ENCODE data around the gene PLXNA4. TPM values are rescaled to one million over a fixed set of nuclear protein-coding genes. Genes with fewer than 3 reads are reported as not detected.

PLXNA4 gene
- total and polyA plus RNA-seq, 8 donors, result 0.19 to 1.6 (median 0.47) TPM

DNA sequence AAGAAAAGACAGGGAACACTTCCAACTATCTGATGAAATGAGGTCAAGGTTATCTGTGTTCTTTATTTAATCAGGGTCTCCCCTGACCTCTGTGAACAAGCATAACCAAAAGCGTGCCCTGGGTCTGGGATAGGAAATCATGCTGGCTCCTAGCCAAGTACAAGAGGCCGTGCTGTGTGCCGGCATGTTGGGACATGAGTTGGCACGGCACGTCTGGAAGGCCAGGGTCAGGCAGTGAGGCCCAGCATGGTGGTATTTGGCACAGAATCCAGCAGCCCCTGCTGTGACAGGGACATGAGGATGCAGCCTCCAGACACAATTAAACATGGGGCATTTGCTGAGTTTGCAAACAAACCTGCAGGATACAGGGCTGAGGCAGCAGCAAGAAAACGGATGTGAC is 320.4 kb downstream of the PLXNA4 start:
- 13 to 18% methylated on average over 6 of the region's 6 CpGs for WGBS, 2 donors
- TF ChIP-seq, protein P1, sequence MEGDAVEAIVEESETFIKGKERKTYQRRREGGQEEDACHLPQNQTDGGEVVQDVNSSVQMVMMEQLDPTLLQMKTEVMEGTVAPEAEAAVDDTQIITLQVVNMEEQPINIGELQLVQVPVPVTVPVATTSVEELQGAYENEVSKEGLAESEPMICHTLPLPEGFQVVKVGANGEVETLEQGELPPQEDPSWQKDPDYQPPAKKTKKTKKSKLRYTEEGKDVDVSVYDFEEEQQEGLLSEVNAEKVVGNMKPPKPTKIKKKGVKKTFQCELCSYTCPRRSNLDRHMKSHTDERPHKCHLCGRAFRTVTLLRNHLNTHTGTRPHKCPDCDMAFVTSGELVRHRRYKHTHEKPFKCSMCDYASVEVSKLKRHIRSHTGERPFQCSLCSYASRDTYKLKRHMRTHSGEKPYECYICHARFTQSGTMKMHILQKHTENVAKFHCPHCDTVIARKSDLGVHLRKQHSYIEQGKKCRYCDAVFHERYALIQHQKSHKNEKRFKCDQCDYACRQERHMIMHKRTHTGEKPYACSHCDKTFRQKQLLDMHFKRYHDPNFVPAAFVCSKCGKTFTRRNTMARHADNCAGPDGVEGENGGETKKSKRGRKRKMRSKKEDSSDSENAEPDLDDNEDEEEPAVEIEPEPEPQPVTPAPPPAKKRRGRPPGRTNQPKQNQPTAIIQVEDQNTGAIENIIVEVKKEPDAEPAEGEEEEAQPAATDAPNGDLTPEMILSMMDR (IDR thresholded peaks at IDR 0.05), result no peak
- DNase-seq (peak; percentile 19 to 73 (median 48)), FAIRE-seq (no peak), ATAC-seq (peak in 1 of 4 donors; percentile 22)
- Histone ChIP-seq H3K4me3 (no peak overlapping the region), H3K27ac (no peak overlapping the region), H3K4me1 (peaks cover 0 to 12% (median 1%) of the 10 kb centered on the region in 3 donors), H3K9me3 (no peaks in the 10 kb centered on the region), H3K36me3 (no peaks in the 10 kb centered on the region), H3K27me3 (no peaks in the 10 kb centered on the region)
- intact Hi-C loops (cut with DNase I), result loop anchor here in 1 of 3 donors (10.0 kb wide), 1 partner anchor 311 kb away; no protein-coding TSS in a partner anchor

- H3K27ac ChIP-seq, result no peak overlapping the region
- no peaks in the 10 kb centered on the region for H3K36me3 ChIP-seq
- no peaks in the 10 kb centered on the region for H3K9me3 ChIP-seq
- H3K4me1 ChIP-seq, result peaks cover 5 to 18% (median 6%) of the 10 kb centered on the region in 3 donors
- H3K27me3 ChIP-seq, result no peaks in the 10 kb centered on the region
- no peak overlapping the region for H3K4me3 ChIP-seq
- DNase-seq, result no peak
- FAIRE-seq, result no peak
- WGBS, 2 donors, result 90 to 96% methylated on average over 3 of the region's 3 CpGs
- ATAC-seq, result no peak
- TF ChIP-seq, protein P1 (IDR thresholded peaks at IDR 0.05), result no peak
- intact Hi-C loops (cut with DNase I), result loop anchor here in 1 of 3 donors (10.0 kb wide), 1 partner anchor 310 kb away; no protein-coding TSS in a partner anchor
Observed at GRCh38 chr7:132255115-132255797, 321.0 kb downstream of the PLXNA4 start.

DNA sequence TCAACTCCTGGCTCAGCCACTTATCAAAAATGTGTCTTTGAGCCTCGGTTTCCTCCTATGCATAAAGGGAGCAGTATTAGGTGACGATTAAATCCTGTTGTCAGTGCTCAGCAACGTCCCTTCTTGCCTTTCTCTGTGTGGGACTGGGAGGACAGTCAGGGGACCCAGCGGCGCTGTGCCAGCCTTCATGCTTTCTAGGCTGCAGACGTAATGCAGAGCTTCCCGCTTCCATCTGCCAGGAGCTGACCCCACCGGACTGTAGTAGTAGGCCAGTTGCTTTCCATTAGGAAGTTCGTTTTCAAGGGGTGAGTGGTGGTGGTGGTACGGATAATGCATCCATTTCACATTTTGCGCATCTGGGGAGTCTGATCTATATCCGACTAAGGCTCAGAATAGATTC is 321.8 kb downstream of the PLXNA4 start:
- intact Hi-C loops (cut with DNase I), result loop anchor here in 1 of 3 donors (10.0 kb wide), 1 partner anchor 310 kb away; no protein-coding TSS in a partner anchor
- DNase-seq (no peak), ATAC-seq (no peak), FAIRE-seq (no peak)
- no peaks in the 10 kb centered on the region for H3K36me3 ChIP-seq
- WGBS, 2 donors, result 86 to 90% methylated on average over 12 of the region's 12 CpGs
- H3K27ac ChIP-seq, result no peak overlapping the region
- H3K4me1 ChIP-seq, result peaks cover 6 to 26% (median 13%) of the 10 kb centered on the region in 3 donors
- H3K4me3 ChIP-seq, result no peak overlapping the region
- H3K27me3 ChIP-seq, result no peaks in the 10 kb centered on the region
- TF ChIP-seq, protein P1 (IDR thresholded peaks at IDR 0.05), result no peak
- H3K9me3 ChIP-seq, result no peaks in the 10 kb centered on the region

DNA sequence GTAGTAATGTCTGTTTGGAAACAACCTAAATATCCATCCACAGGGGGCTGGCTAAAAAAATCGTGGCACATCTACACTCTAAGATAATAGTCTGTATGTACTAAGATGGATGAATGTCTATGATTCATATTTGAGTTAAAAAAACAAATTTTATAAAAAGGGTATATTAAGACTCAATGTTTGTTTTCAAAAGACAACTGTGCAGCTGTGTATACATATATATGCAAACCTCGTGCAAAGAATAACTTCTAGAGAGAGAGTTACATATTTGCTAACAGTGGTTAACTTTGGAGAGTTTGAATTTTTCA is 323.5 kb downstream of the PLXNA4 start:
- H3K4me1 ChIP-seq, result peaks cover 6 to 27% (median 15%) of the 10 kb centered on the region in 3 donors
- TF ChIP-seq, protein P1 (IDR thresholded peaks at IDR 0.05), result no peak
- intact Hi-C loops (cut with DNase I), result loop anchor here in 1 of 3 donors (10.0 kb wide), 1 partner anchor 308 kb away; no protein-coding TSS in a partner anchor
- DNase-seq (no peak), FAIRE-seq (no peak), ATAC-seq (no peak)
- WGBS, 2 donors, result 24 to 26% methylated on average over 2 of the region's 2 CpGs
- no peaks in the 10 kb centered on the region for H3K27me3 ChIP-seq
- no peak overlapping the region for H3K4me3 ChIP-seq
- H3K36me3 ChIP-seq, result no peaks in the 10 kb centered on the region
- no peak overlapping the region for H3K27ac ChIP-seq
- H3K9me3 ChIP-seq, result no peaks in the 10 kb centered on the region

- TF ChIP-seq, protein P1 (IDR thresholded peaks at IDR 0.05), result no peak
- Histone ChIP-seq H3K27me3 (no peaks in the 10 kb centered on the region), H3K27ac (peak overlapping the region in 3 of 4 donors; percentile 50 to 78 (median 77)), H3K9me3 (no peaks in the 10 kb centered on the region), H3K4me3 (no peak overlapping the region), H3K4me1 (peaks cover 6 to 27% (median 15%) of the 10 kb centered on the region in 3 donors), H3K36me3 (no peaks in the 10 kb centered on the region)
- ATAC-seq, result peak; percentile 96 to 97 (median 97)
- intact Hi-C loops (cut with DNase I), result loop anchor here in 1 of 3 donors (10.0 kb wide), 1 partner anchor 306 kb away; no protein-coding TSS in a partner anchor
- WGBS, 2 donors, result 11 to 12% methylated on average over 5 of the region's 5 CpGs
- no peak for FAIRE-seq
- peak; percentile 87 to 98 (median 94) for DNase-seq
Observed at GRCh38 chr7:132251327-132251659, 325.0 kb downstream of the PLXNA4 start.

Data from pancreas (tissue), 10 donors.